Transverse colon (tissue), 4 donors: ENCODE results near the gene KIAA1586. TPM values are rescaled to one million over a fixed set of nuclear protein-coding genes. Genes with fewer than 3 reads are reported as not detected.
"Not testable (repeated sequence)": the region's sequence is repeated elsewhere in the genome, so short reads cannot be mapped to it uniquely, and the experiment has no call there.

Experiments used
- DNase-seq: peaks from one replicate; pipeline ENCODE4 v3.0.0-alpha.2; 2019
- H3K27ac ChIP-seq, 4 donors: fragments of 200-600 bp; sonication (generic); 2 replicates each; pipeline ENCODE4 v1.5.1; 2016 to 2018; ENCODE audit warnings: inconsistent platforms in 4 of 4
- H3K27me3 ChIP-seq: fragments of 200-600 bp; sonication (generic); 2 replicates; pipeline ENCODE4 v1.5.1; 2017; ENCODE audit warnings: inconsistent platforms
- H3K36me3 ChIP-seq, 4 donors: fragments of 200-600 bp; sonication (generic); 2 replicates each; pipeline ENCODE4 v1.5.1; 2017 to 2019; ENCODE audit warnings: inconsistent platforms in 4 of 4
- H3K4me1 ChIP-seq, 4 donors: fragments of 200-600 bp; sonication (generic); 2 replicates each; pipeline ENCODE4 v1.5.1; 2017 to 2020; ENCODE audit warnings: inconsistent platforms in 4 of 4
- H3K4me3 ChIP-seq, 4 donors: fragments of 200-600 bp; sonication (generic); 1 replicate in 1 of 4; 2 replicates in 3 of 4; pipeline versions ENCODE4 v1.5.1 to v1.6.1; 2017 to 2019; ENCODE audit warnings: inconsistent platforms in 4 of 4
- H3K9me3 ChIP-seq, 2 donors: fragments of 200-600 bp; sonication (generic); 2 replicates each; pipeline ENCODE4 v1.5.1; 2017 to 2019; ENCODE audit warnings: inconsistent platforms in 2 of 2
- CTCF ChIP-seq, 5 experiments: fragments of 200-600 bp in 3 of 5; fragments of 450-650 bp in 2 of 5; sonication (generic) in 3 of 5; IDR thresholded peaks; 1 replicate in 2 of 5; 2 replicates in 3 of 5; pipeline ENCODE4 v1.5.1; 2016 to 2017; ENCODE audit warnings: antibody characterized with exemption in 5 of 5, inconsistent platforms in 3 of 5, mild to moderate bottlenecking in 2 of 5, moderate library complexity in 1 of 5
- EP300 ChIP-seq: sonication (generic); formaldehyde crosslinking; IDR thresholded peaks from one replicate; pipeline ENCODE4 v1.6.1; 2017; ENCODE audit warnings: antibody characterized with exemption, low read depth
- POLR2A ChIP-seq: fragments of 450-650 bp; IDR thresholded peaks from one replicate; pipeline ENCODE4 v1.6.1; 2016; ENCODE audit warnings: antibody characterized with exemption, mild to moderate bottlenecking, moderate library complexity
- POLR2AphosphoS5 ChIP-seq, 3 donors: sonication (generic); formaldehyde crosslinking; IDR thresholded peaks; one replicate each; pipeline ENCODE4 v1.6.1; 2016; ENCODE audit warnings: antibody characterized with exemption in 3 of 3
- WGBS, 2 donors: methylation state at CpG; one replicate each; pipeline ENCODE4 v1.1.5; 2018; ENCODE audit warnings: low coverage in 1 of 2; 5-methylcytosine and 5-hydroxymethylcytosine counted together
- in situ Hi-C, 4 donors: fragments of 200-750 bp; cut with MboI; loops; one replicate each; pipeline versions ENCODE4 v1.15.0 to v1.15.1; 2017; ENCODE audit warnings: low sequenced_read_pairs in 3 of 4, low pct_ligation_motif_present in 1 of 4, low pct_unique_long_range_greater_than_20kb in 1 of 4
- intact Hi-C: fragments of 100-400 bp; cut with DNase I; formaldehyde crosslinking; loops from one replicate; pipeline ENCODE4 v1.15.1; 2023; ENCODE audit warnings: low total_unique reads
- total RNA-seq, 4 donors: library from RNA; depleted of rRNA; stranded (reverse); fragments of >200 nt; gene quantifications; one replicate each; pipeline ENCODE4 v1.1.0, GENCODE V29; 2016

Gene KIAA1586
- total RNA-seq, result 1 to 10 TPM in 3 of 4 donors, under 1 TPM in 1; 0.75 to 9.8 (median 3.6) TPM

GRCh38 chr6:57046332-57047256, at the start of gene KIAA1586:
Gene KIAA1586 (plus strand): TSS chr6:57046693. CDS start chr6:57046756, 63 bp downstream.
- peak within 1 kb of the TSS; percentile 12 to 71 (median 36) for H3K4me3 ChIP-seq
- H3K27me3 ChIP-seq, H3K36me3 ChIP-seq, H3K9me3 ChIP-seq, intact Hi-C loops: not testable (repeated sequence)
- peak; percentile 91 for DNase-seq
- peaks cover 0 to 21% (median 7%) of the 10 kb centered on the region in 4 donors for H3K4me1 ChIP-seq
- H3K27ac ChIP-seq, result peak within 1 kb of the TSS; percentile 63 to 84 (median 75)
- in situ Hi-C loops, result loop anchor here in 1 of 4 donors (25.0 kb wide), 1 partner anchor 291 kb away; no protein-coding TSS in a partner anchor
- 0% methylated on average over 5 to 36 of the region's 78 CpGs for WGBS, 2 donors
- TF ChIP-seq POLR2AphosphoS5 (IDR thresholded peaks at IDR 0.05) (peak; percentile 79 to 89 (median 87)), POLR2A (peak; percentile 77)

GRCh38 chr6:56999049-56999448, 47.4 kb upstream of the KIAA1586 start:
- TF ChIP-seq POLR2A, result no peak
- TF ChIP-seq CTCF (IDR thresholded peaks at IDR 0.05), result no peak
- no peak for TF ChIP-seq POLR2AphosphoS5 (IDR thresholded peaks at IDR 0.05)
- TF ChIP-seq EP300, result no peak
- Histone ChIP-seq H3K4me1 (no peaks in the 10 kb centered on the region), H3K4me3 (no peak overlapping the region), H3K36me3 (no peaks in the 10 kb centered on the region), H3K27ac (no peak overlapping the region), H3K27me3 (no peaks in the 10 kb centered on the region), H3K9me3 (no peaks in the 10 kb centered on the region)
- in situ Hi-C loops, result no loop called here
- intact Hi-C loops, result no loop called here
- no peak for DNase-seq

- intact Hi-C loops, DNase-seq, H3K4me3 ChIP-seq, H3K4me1 ChIP-seq, H3K36me3 ChIP-seq, H3K9me3 ChIP-seq, H3K27ac ChIP-seq, H3K27me3 ChIP-seq: not testable (repeated sequence)
- in situ Hi-C loops, result loop anchor here in 1 of 4 donors (25.0 kb wide), 1 partner anchor 87 kb away; no protein-coding TSS in a partner anchor
- 100% methylated on average over 3 to 9 of the region's 18 CpGs for WGBS, 2 donors
These were observed 46.7 kb upstream of the KIAA1586 start for GRCh38 chr6:56999748-57000147.

- Histone ChIP-seq H3K36me3 (no peaks in the 10 kb centered on the region), H3K27me3 (no peaks in the 10 kb centered on the region), H3K4me3 (no peak overlapping the region), H3K9me3 (no peaks in the 10 kb centered on the region), H3K27ac (no peak overlapping the region), H3K4me1 (no peaks in the 10 kb centered on the region)
- no peak for DNase-seq
- intact Hi-C loops (no loop called here), in situ Hi-C loops (loop anchor here in 1 of 4 donors (25.0 kb wide), 1 partner anchor 90 kb away; no protein-coding TSS in a partner anchor)
- TF ChIP-seq POLR2A, result no peak
- no peak for TF ChIP-seq POLR2AphosphoS5 (IDR thresholded peaks at IDR 0.05)
- TF ChIP-seq EP300, result no peak
These were observed 44.3 kb upstream of the KIAA1586 start for GRCh38 chr6:57002197-57002596.

- intact Hi-C loops, result no loop called here
- no peaks in the 10 kb centered on the region for H3K36me3 ChIP-seq
- no peaks in the 10 kb centered on the region for H3K9me3 ChIP-seq
- no peak for DNase-seq
- no peak overlapping the region for H3K4me3 ChIP-seq
- no peaks in the 10 kb centered on the region for H3K27me3 ChIP-seq
- in situ Hi-C loops, result loop anchor here in 1 of 4 donors (25.0 kb wide), 1 partner anchor 92 kb away; no protein-coding TSS in a partner anchor
- no peak overlapping the region for H3K27ac ChIP-seq
- WGBS, 2 donors, result 90 to 93% methylated on average over 4 to 14 of the region's 14 CpGs
- no peak for TF ChIP-seq POLR2A
- TF ChIP-seq EP300, result no peak
- TF ChIP-seq POLR2AphosphoS5 (IDR thresholded peaks at IDR 0.05), result no peak
- TF ChIP-seq CTCF (IDR thresholded peaks at IDR 0.05), result no peak
- no peaks in the 10 kb centered on the region for H3K4me1 ChIP-seq
These were observed 42.2 kb upstream of the KIAA1586 start for GRCh38 chr6:57004292-57004691.
